Measurements from ENCODE around the gene PRMT1.

- TF ChIP-seq, protein P1, sequence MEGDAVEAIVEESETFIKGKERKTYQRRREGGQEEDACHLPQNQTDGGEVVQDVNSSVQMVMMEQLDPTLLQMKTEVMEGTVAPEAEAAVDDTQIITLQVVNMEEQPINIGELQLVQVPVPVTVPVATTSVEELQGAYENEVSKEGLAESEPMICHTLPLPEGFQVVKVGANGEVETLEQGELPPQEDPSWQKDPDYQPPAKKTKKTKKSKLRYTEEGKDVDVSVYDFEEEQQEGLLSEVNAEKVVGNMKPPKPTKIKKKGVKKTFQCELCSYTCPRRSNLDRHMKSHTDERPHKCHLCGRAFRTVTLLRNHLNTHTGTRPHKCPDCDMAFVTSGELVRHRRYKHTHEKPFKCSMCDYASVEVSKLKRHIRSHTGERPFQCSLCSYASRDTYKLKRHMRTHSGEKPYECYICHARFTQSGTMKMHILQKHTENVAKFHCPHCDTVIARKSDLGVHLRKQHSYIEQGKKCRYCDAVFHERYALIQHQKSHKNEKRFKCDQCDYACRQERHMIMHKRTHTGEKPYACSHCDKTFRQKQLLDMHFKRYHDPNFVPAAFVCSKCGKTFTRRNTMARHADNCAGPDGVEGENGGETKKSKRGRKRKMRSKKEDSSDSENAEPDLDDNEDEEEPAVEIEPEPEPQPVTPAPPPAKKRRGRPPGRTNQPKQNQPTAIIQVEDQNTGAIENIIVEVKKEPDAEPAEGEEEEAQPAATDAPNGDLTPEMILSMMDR (conservative IDR thresholded peaks at IDR 0.05 in 1 of 2, IDR thresholded peaks at IDR 0.05 in 1 of 2; ENCODE audit: low read depth in 1 of 2, low read length in 2 of 2), result no peak
- TF ChIP-seq EZH2 (IDR thresholded peaks at IDR 0.05; ENCODE audit: low read length, missing control alignments), result no peak
These were observed 22.5 kb upstream of the PRMT1 start for GRCh38 chr19:49654581-49654980.

Data from fibroblast of lung (primary cell).